HFF-Myc (cell line): ENCODE measurements around the gene IRS4.

Source experiments
- DNase-seq: peaks from one replicate; pipeline ENCODE4 v3.0.0-alpha.2; 2011; ENCODE audit warnings: low read depth; ENCODE audit errors: extremely low read depth
- H3K4me3 ChIP-seq: replicated peaks from 2 replicates; pipeline ENCODE4 v1.5.1; 2011; ENCODE audit warnings: low read depth, mild to moderate bottlenecking, control low read depth, low read length
- TF ChIP-seq, protein P1 (sequence below): IDR thresholded peaks from 2 replicates; pipeline ENCODE4 v1.5.1; 2012; ENCODE audit warnings: mild to moderate bottlenecking, low read depth, low read length, control low read depth; ENCODE audit errors: missing control alignments

IRS4 gene

DNA sequence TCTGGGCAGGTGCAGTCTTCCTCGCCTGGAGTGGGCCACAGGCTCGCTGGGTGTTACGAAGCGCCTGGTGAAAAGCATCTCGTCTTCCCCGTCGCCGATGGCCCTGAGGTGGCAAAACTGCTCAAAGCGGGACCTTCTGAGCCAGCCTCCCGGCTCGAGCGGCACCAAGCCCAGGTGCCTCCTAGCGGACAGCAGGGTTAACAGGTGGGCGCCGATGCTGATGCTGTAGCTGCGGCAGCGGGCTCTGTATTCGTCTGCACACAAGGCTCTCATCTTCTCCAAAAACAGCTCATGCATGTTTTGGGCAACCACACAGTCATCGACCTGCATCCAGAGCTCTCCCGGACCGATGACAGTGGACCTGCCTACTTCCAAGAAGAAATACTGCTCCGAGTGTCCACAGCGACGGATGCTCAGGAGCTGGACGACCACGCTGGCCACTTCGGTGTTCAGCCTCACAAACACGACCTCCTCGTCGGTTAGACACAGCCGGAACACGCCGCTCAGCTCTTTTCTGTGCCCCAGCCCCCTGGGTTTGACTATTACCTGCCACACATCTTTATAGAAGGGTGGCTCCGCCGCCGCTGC lies 1.2 kb downstream of the IRS4 start:
- TF ChIP-seq, protein P1, sequence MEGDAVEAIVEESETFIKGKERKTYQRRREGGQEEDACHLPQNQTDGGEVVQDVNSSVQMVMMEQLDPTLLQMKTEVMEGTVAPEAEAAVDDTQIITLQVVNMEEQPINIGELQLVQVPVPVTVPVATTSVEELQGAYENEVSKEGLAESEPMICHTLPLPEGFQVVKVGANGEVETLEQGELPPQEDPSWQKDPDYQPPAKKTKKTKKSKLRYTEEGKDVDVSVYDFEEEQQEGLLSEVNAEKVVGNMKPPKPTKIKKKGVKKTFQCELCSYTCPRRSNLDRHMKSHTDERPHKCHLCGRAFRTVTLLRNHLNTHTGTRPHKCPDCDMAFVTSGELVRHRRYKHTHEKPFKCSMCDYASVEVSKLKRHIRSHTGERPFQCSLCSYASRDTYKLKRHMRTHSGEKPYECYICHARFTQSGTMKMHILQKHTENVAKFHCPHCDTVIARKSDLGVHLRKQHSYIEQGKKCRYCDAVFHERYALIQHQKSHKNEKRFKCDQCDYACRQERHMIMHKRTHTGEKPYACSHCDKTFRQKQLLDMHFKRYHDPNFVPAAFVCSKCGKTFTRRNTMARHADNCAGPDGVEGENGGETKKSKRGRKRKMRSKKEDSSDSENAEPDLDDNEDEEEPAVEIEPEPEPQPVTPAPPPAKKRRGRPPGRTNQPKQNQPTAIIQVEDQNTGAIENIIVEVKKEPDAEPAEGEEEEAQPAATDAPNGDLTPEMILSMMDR = no peak
- no peak overlapping the region for H3K4me3 ChIP-seq
- DNase-seq = no peak

DNA sequence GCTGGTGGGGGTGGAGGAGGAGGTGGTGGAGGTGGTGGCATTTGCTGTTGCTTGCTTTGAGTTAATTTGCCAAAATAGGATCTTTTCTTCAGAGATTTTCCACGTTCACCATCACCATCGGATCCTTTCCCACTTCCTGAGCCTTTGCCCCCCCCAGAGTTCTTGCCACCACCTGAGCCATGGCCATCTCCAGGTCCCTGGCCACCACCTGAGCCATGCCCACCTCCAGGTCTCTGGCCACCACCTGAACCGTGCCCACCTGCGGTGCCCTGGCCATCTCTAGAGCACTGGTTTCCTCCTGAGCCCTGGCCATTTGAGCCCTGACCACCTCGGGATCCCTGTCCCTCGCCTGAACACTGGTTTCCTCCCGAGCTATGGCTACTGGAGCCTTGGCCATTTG lies 1.9 kb downstream of the IRS4 start:
- DNase-seq = no peak
- TF ChIP-seq, protein P1 = no peak
- H3K4me3 ChIP-seq = no peak overlapping the region

- TF ChIP-seq, protein P1 = no peak
- H3K4me3 ChIP-seq = no peak overlapping the region
- no peak for DNase-seq
Measured at GRCh38 chrX:108732630-108733321, 3.6 kb downstream of the IRS4 start.

- H3K4me3 ChIP-seq = no peak overlapping the region
- DNase-seq = no peak
- TF ChIP-seq, protein P1 = no peak
Measured at GRCh38 chrX:108731153-108731552, 5.2 kb downstream of the IRS4 start.

GRCh38 chrX:108726748-108727147 lies 9.6 kb downstream of the IRS4 start:
- DNase-seq = no peak
- TF ChIP-seq, protein P1 = no peak
- no peak overlapping the region for H3K4me3 ChIP-seq

DNA sequence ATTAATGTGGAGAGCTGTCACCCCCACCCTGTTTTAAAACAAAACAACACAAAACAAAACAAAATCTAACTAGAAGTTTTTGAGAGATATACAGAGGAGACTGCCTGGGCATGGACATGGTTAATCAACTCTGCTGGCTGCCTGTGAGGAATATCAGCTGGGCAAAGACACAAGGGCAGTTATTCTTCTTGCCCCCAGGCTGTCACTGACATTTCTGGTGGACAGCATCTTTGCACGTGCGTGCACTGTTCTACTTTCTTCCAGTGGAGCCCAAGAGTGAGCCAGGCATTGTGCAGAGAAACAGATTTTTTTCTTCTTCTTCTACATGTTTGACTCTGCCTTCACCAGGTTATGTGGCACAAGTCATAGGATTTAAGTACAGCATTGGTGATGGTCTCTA lies 13.8 kb downstream of the IRS4 start:
- DNase-seq = no peak
- no peak overlapping the region for H3K4me3 ChIP-seq
- TF ChIP-seq, protein P1 = no peak
